ENCODE results near the gene YIF1B. TPM values are rescaled to one million over a fixed set of nuclear protein-coding genes. Genes with fewer than 3 reads are reported as not detected.

Gene YIF1B
- total and polyA plus RNA-seq, 2 donors (not counting 1 experiment from before 2014, with no cell fraction given), result 31.6 to 58.3 TPM

DNA sequence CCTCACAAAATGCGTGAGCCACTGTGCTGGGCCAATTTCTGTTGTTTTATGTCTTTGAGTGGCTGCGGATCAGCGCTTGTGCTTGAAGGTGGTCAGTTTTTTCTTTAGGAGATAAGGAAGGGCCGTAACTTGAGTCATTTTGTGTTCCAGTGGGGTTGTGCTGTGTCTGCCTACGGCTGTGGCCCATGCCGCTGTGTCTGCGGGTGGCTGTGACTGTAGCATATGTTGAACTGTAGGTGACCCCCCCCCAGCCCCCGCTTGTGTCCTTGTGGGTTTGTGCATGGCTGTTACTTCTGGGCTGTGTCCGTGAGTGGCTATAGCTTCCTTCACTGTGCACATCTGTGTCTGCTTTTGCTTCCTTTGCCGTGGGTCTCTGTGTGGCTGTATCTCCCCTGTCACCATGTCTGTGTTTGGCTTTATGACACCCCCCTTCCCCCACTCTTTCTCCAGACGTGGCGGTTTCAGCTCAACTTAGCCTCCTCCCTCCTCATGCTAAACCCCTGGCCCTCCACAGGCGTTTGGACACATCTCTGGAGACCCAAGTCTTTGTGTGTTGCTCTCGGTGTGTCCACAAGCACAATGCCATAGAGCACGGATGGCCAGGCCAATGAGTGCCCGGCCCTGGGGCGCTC is 60.2 kb downstream of the YIF1B start:
- Histone ChIP-seq H3K36me3 (replicated peaks in 1 of 2; ENCODE audit: control extremely low read depth in 1 of 2, control insufficient read depth in 1 of 2, extremely low read depth in 1 of 2, insufficient read depth in 2 of 2, low read length in 1 of 2) (no peaks in the 10 kb centered on the region), H3K4me1 (ENCODE audit: control insufficient read depth in 2 of 2, insufficient read depth in 2 of 2, low read length in 2 of 2) (peaks cover 55 to 62% of the 10 kb centered on the region in 2 donors), H3K79me2 (ENCODE audit: control insufficient read depth, insufficient read depth, low read length) (peaks cover 5% of the 10 kb centered on the region), H3K4me3 (ENCODE audit: control extremely low read depth in 1 of 5, extremely low read depth in 1 of 5, insufficient read depth in 1 of 5, low read depth in 2 of 5, low read length in 4 of 5) (peak overlapping the region; percentile 33 to 72 (median 54)), H3K27ac (ENCODE audit: low read length in 2 of 2) (peak overlapping the region in 1 of 2 donors; percentile 46), H3K9ac (ENCODE audit: low read length) (peak overlapping the region; percentile 63), H3K9me3 (ENCODE audit: control extremely low read depth in 1 of 3, control insufficient read depth in 2 of 3, insufficient read depth in 1 of 3, low read length in 2 of 3) (no peaks in the 10 kb centered on the region), H4K20me1 (ENCODE audit: control insufficient read depth, insufficient read depth, low read length, poor library complexity, severe bottlenecking) (no peaks in the 10 kb centered on the region), H3K27me3 (replicated peaks in 1 of 4; ENCODE audit: control extremely low read depth in 1 of 4, control insufficient read depth in 3 of 4, insufficient read depth in 4 of 4, low read length in 3 of 4) (peaks cover 0 to 3% (median 0%) of the 10 kb centered on the region in 4 experiments), H3K4me2 (replicated peaks; ENCODE audit: low read depth, low read length, poor library complexity, severe bottlenecking) (peak overlapping the region; percentile 94), H2AFZ (ENCODE audit: insufficient read depth, low read depth, low read length, poor library complexity, severe bottlenecking) (peak overlapping the region; percentile 84)
- DNase-seq (peak; percentile 50), ATAC-seq (ENCODE audit: low read depth) (peak; percentile 12)
- TF ChIP-seq, protein P1, sequence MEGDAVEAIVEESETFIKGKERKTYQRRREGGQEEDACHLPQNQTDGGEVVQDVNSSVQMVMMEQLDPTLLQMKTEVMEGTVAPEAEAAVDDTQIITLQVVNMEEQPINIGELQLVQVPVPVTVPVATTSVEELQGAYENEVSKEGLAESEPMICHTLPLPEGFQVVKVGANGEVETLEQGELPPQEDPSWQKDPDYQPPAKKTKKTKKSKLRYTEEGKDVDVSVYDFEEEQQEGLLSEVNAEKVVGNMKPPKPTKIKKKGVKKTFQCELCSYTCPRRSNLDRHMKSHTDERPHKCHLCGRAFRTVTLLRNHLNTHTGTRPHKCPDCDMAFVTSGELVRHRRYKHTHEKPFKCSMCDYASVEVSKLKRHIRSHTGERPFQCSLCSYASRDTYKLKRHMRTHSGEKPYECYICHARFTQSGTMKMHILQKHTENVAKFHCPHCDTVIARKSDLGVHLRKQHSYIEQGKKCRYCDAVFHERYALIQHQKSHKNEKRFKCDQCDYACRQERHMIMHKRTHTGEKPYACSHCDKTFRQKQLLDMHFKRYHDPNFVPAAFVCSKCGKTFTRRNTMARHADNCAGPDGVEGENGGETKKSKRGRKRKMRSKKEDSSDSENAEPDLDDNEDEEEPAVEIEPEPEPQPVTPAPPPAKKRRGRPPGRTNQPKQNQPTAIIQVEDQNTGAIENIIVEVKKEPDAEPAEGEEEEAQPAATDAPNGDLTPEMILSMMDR (IDR thresholded peaks at IDR 0.05), result no peak
- no peak for TF ChIP-seq EZH2 (IDR thresholded peaks at IDR 0.05; ENCODE audit: borderline replicate concordance, insufficient read depth, low read depth, low read length, poor library complexity, severe bottlenecking)
- ChIA-PET CTCF (interaction anchor here (0.6 to 3.9 kb wide), 12 partner anchors 8 to 357 kb away, joined by 3 to 59 read pairs (median 3); partner anchors contain the start of genes CATSPERG, KCNK6 and SPINT2), POLR2A (interaction anchor here (0.5 to 2.4 kb wide), 5 partner anchors 9 to 46 kb away, joined by 3 to 13 read pairs (median 3); partner anchors contain the start of gene SPINT2)
- intact Hi-C loops (cut with micrococcal nuclease), result loop anchor here (1.0 to 5.0 kb wide), 2 partner anchors 11 to 358 kb away; no protein-coding TSS in a partner anchor
- Mint-ChIP-seq H3K9me3 (ENCODE audit: insufficient read depth) (no peaks in the 10 kb centered on the region), H3K27me3 (no peaks in the 10 kb centered on the region), H3K4me3 (peak overlapping the region; percentile 81), H3K27ac (peak overlapping the region; percentile 84), H3K4me1 (peaks cover 54% of the 10 kb centered on the region)
- WGBS (ENCODE audit: insufficient coverage), result 48% methylated on average over 12 of the region's 17 CpGs

DNA sequence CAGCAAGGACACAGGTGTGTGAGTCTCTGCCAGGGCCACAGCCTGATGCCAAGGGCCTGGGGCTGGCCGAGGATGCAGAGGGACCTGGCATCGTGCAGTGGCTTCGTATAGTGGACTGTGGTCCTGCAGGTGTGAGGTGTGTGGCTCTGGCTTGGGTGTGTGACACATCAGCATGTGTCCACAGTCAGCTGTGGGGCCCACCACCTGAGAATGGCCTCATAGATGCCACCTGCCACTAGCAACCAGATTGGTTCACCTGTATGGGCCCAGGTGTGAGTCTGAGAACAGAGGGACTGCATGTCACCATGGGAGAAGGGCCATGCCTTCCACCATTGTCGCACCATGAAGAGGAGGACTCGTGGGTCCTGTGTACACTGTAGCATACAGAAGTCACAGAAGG is 62.0 kb downstream of the YIF1B start:
- no peak for ATAC-seq (ENCODE audit: low read depth)
- WGBS (ENCODE audit: insufficient coverage), result 74% methylated on average over 5 of the region's 5 CpGs
- peaks cover 55% of the 10 kb centered on the region for H3K4me1 Mint-ChIP-seq
- TF ChIP-seq, protein P1 (IDR thresholded peaks at IDR 0.05), result no peak
- no peak for TF ChIP-seq EZH2 (IDR thresholded peaks at IDR 0.05; ENCODE audit: borderline replicate concordance, insufficient read depth, low read depth, low read length, poor library complexity, severe bottlenecking)
- peak; percentile 34 for DNase-seq
- intact Hi-C loops (cut with micrococcal nuclease), result loop anchor here (1.0 kb wide), 1 partner anchor 11 kb away; the partner anchor contains the start of gene SPINT2
- Histone ChIP-seq H3K27ac (ENCODE audit: low read length in 2 of 2) (peak overlapping the region; percentile 60 to 64), H3K9ac (ENCODE audit: low read length) (peak overlapping the region; percentile 68), H3K36me3 (replicated peaks in 1 of 2; ENCODE audit: control extremely low read depth in 1 of 2, control insufficient read depth in 1 of 2, extremely low read depth in 1 of 2, insufficient read depth in 2 of 2, low read length in 1 of 2) (no peaks in the 10 kb centered on the region), H3K27me3 (replicated peaks in 1 of 4; ENCODE audit: control extremely low read depth in 1 of 4, control insufficient read depth in 3 of 4, insufficient read depth in 4 of 4, low read length in 3 of 4) (peaks cover 0 to 3% (median 0%) of the 10 kb centered on the region in 4 experiments), H4K20me1 (ENCODE audit: control insufficient read depth, insufficient read depth, low read length, poor library complexity, severe bottlenecking) (no peaks in the 10 kb centered on the region), H2AFZ (ENCODE audit: insufficient read depth, low read depth, low read length, poor library complexity, severe bottlenecking) (peak overlapping the region; percentile 78), H3K4me1 (ENCODE audit: control insufficient read depth in 2 of 2, insufficient read depth in 2 of 2, low read length in 2 of 2) (peaks cover 55 to 62% of the 10 kb centered on the region in 2 donors), H3K79me2 (ENCODE audit: control insufficient read depth, insufficient read depth, low read length) (peaks cover 5% of the 10 kb centered on the region), H3K9me3 (ENCODE audit: control extremely low read depth in 1 of 3, control insufficient read depth in 2 of 3, insufficient read depth in 1 of 3, low read length in 2 of 3) (no peaks in the 10 kb centered on the region), H3K4me2 (replicated peaks; ENCODE audit: low read depth, low read length, poor library complexity, severe bottlenecking) (peak overlapping the region; percentile 89), H3K4me3 (ENCODE audit: control extremely low read depth in 1 of 5, extremely low read depth in 1 of 5, insufficient read depth in 1 of 5, low read depth in 2 of 5, low read length in 4 of 5) (peak overlapping the region in 4 of 5 experiments; percentile 31 to 63 (median 52))
- H3K9me3 Mint-ChIP-seq (ENCODE audit: insufficient read depth), result no peaks in the 10 kb centered on the region
- H3K4me3 Mint-ChIP-seq, result peak overlapping the region; percentile 69
- H3K27me3 Mint-ChIP-seq, result no peaks in the 10 kb centered on the region
- ChIA-PET CTCF (interaction anchor here (0.6 to 2.8 kb wide), 5 partner anchors 10 to 65 kb away, joined by 4 to 16 read pairs (median 6); partner anchors contain the start of gene SPINT2), POLR2A (interaction anchor here (0.6 to 1.8 kb wide), 4 partner anchors 8 to 205 kb away, joined by 4 to 11 read pairs (median 5); partner anchors contain the start of gene SPINT2)
- peak overlapping the region; percentile 91 for H3K27ac Mint-ChIP-seq

Data from B cell (primary cell).